K562 (cell line): Measurements from ENCODE around the gene TGM3. TPM values are rescaled to one million over a fixed set of nuclear protein-coding genes. Genes with fewer than 3 reads are reported as not detected.

Experiments
- ATAC-seq: fragments of 200-7000 bp; cut with Tn5 transposase; 3 replicates; pipeline ENCODE4 v1.9.1; 2020; ENCODE audit warnings: moderate library complexity
- BruUV-seq: library from RNA; stranded (reverse); fragments of 400-500 nt; replicated peaks from 2 replicates; lab custom pipeline; 2021; lab: Mats Ljungman, UMichigan
- CTCF ChIA-PET: fragments of 300-600 bp; formaldehyde crosslinking; extraction: SDS; loops from one replicate; lab custom pipeline; 2021; ENCODE audit warnings: low intra/inter-chr PET ratio; lab: Yijun Ruan, JAX
- POLR2A ChIA-PET: fragments of 300-600, 350-650 bp; sonication (Branson Sonifier 250); formaldehyde crosslinking; extraction: SDS; loops from one replicate; lab custom pipeline; 2021; ENCODE audit warnings: antibody characterized with exemption, inconsistent platforms; lab: Yijun Ruan, JAX
- DNase-seq, 4 experiments: peaks; one replicate each; pipeline versions ENCODE4 v3.0.0 to v3.0.0-alpha.2; 2011 to 2018; ENCODE audit warnings: low spot score in 3 of 4, mixed read lengths in 3 of 4; ENCODE audit errors: extremely low read depth in 1 of 4
- FAIRE-seq: peaks from 2 replicates; lab custom pipeline; 2011; peaks lifted over from hg19 to GRCh38; lab: Jason Lieb, UNC
- H2AFZ ChIP-seq: 2 replicates; pipeline ENCODE4 v1.6.0; 2011; ENCODE audit warnings: low read depth, low read length, control low read depth, inconsistent platforms
- H3K27ac ChIP-seq: fragments of 200-600 bp; 3 replicates; pipeline ENCODE4 v1.8.0; 2011; ENCODE audit warnings: low read depth, mild to moderate bottlenecking, control low read depth, inconsistent platforms, low read length, moderate library complexity, mixed read lengths; ENCODE audit errors: extremely low read depth
- H3K27me3 ChIP-seq, 2 experiments: fragments of 300-600 bp in 1 of 2; 2 replicates in 1 of 2; 3 replicates in 1 of 2; pipeline versions ENCODE4 v1.6.0 to v1.8.0; 2011; ENCODE audit warnings: inconsistent platforms in 2 of 2, low read length in 2 of 2, mild to moderate bottlenecking in 1 of 2, mixed read lengths in 1 of 2, moderate library complexity in 1 of 2; ENCODE audit not compliant: control insufficient read depth in 2 of 2, insufficient read depth in 2 of 2
- H3K36me3 ChIP-seq: fragments of 300-600 bp; 3 replicates; pipeline ENCODE4 v1.8.0; 2011; ENCODE audit warnings: mild to moderate bottlenecking, low read length, inconsistent platforms; ENCODE audit not compliant: control insufficient read depth, insufficient read depth
- H3K4me1 ChIP-seq, 2 experiments: fragments of 200-600 bp in 1 of 2; replicated peaks in 1 of 2; 2 replicates in 1 of 2; 3 replicates in 1 of 2; pipeline versions ENCODE4 v1.5.1 to v1.8.0; 2011; ENCODE audit warnings: inconsistent platforms in 2 of 2, low read length in 2 of 2, mild to moderate bottlenecking in 1 of 2, mixed read lengths in 1 of 2, moderate library complexity in 1 of 2; ENCODE audit not compliant: control insufficient read depth in 2 of 2, insufficient read depth in 2 of 2
- H3K4me2 ChIP-seq: 2 replicates; pipeline ENCODE4 v1.6.1; 2011; ENCODE audit warnings: low read length, control low read depth, inconsistent platforms, mixed read lengths; ENCODE audit not compliant: insufficient read depth
- H3K4me3 ChIP-seq: fragments of 200-600 bp; sonication (generic), shearing (Covaris generic); 2 replicates; pipeline ENCODE4 v1.5.1; 2016; ENCODE audit warnings: control low read depth, inconsistent platforms
- H3K79me2 ChIP-seq: fragments of 200-600 bp; 3 replicates; pipeline ENCODE4 v1.8.0; 2011; ENCODE audit warnings: low read length, inconsistent platforms; ENCODE audit not compliant: control insufficient read depth, insufficient read depth
- H3K9ac ChIP-seq, 2 experiments: 2 replicates each; pipeline versions ENCODE4 v1.6.0 to v1.6.1; 2011; ENCODE audit warnings: low read depth in 2 of 2, low read length in 2 of 2, control low read depth in 1 of 2, inconsistent platforms in 1 of 2, mild to moderate bottlenecking in 1 of 2, mixed read lengths in 1 of 2; ENCODE audit not compliant: insufficient read depth in 1 of 2
- H3K9me1 ChIP-seq: one replicate; pipeline ENCODE4 v1.6.0; 2011; ENCODE audit warnings: inconsistent platforms, mild to moderate bottlenecking, low read length, moderate library complexity; ENCODE audit not compliant: control insufficient read depth, insufficient read depth
- H3K9me3 ChIP-seq: replicated peaks from 2 replicates; pipeline ENCODE4 v1.5.1; 2011; ENCODE audit warnings: low read depth, low read length, inconsistent platforms; ENCODE audit not compliant: control insufficient read depth, insufficient read depth
- H4K20me1 ChIP-seq: replicated peaks from 2 replicates; pipeline ENCODE4 v1.6.1; 2011; ENCODE audit warnings: low read length, inconsistent platforms, mixed read lengths; ENCODE audit not compliant: control insufficient read depth, insufficient read depth
- AFF1 ChIP-seq, 2 experiments: fragments of 450-650 bp; IDR thresholded peaks; 2 replicates each; pipeline ENCODE4 v1.6.1; 2018; ENCODE audit warnings: mild to moderate bottlenecking in 2 of 2, low read depth in 1 of 2; ENCODE audit not compliant: partially characterized antibody in 2 of 2
- ATF1 ChIP-seq, 2 experiments: fragments of 450-650 bp in 1 of 2; IDR thresholded peaks; 2 replicates each; pipeline ENCODE4 v1.6.1; 2016; ENCODE audit warnings: missing compliant biosample characterization in 1 of 2, missing genetic modification characterization in 1 of 2
- GABPB2 ChIP-seq: fragments of 250-450 bp; sonication (Bioruptor Pico); conservative IDR thresholded peaks from 2 replicates; pipeline ENCODE4 v1.5.1; 2021; ENCODE audit warnings: mild to moderate bottlenecking
- HES1 ChIP-seq: fragments of 450-650 bp; IDR thresholded peaks from 2 replicates; pipeline ENCODE4 v1.6.1; 2016; ENCODE audit warnings: low read depth, mild to moderate bottlenecking, moderate library complexity
- JUNB ChIP-seq: fragments of 450-650 bp; formaldehyde crosslinking; conservative IDR thresholded peaks from 2 replicates; pipeline ENCODE4 v1.4.0; 2020; ENCODE audit warnings: mild to moderate bottlenecking
- KDM2B ChIP-seq: fragments of 250-450 bp; sonication (Bioruptor Pico); IDR thresholded peaks from 2 replicates; pipeline ENCODE4 v1.8.0; 2021; ENCODE audit warnings: mild to moderate bottlenecking, moderate library complexity
- MED1 ChIP-seq: sonication (generic); formaldehyde crosslinking; IDR thresholded peaks from 2 replicates; pipeline ENCODE4 v1.8.1; 2023; ENCODE audit warnings: missing genetic modification reagents, borderline replicate concordance
- PCBP2 ChIP-seq: fragments of 200-400 bp; formaldehyde crosslinking; IDR thresholded peaks from 2 replicates; pipeline ENCODE4 v1.6.1; 2018; ENCODE audit warnings: low read length, low read depth, mild to moderate bottlenecking, moderate library complexity; ENCODE audit not compliant: poor library complexity, severe bottlenecking
- RBM39 ChIP-seq: fragments of 200-400 bp; formaldehyde crosslinking; optimal IDR thresholded peaks from 2 replicates; pipeline ENCODE3; 2018; ENCODE audit warnings: low read depth, low read length
- ZBTB34 ChIP-seq: fragments of 250-450 bp; sonication (Bioruptor Pico); IDR thresholded peaks from 2 replicates; pipeline ENCODE4 v1.8.0; 2021; ENCODE audit warnings: mild to moderate bottlenecking, moderate library complexity
- ZNF217 ChIP-seq: sonication (generic); formaldehyde crosslinking; IDR thresholded peaks from 2 replicates; pipeline ENCODE4 v1.8.0; 2022; ENCODE audit warnings: mild to moderate bottlenecking, missing genetic modification reagents
- ZNF512 ChIP-seq: IDR thresholded peaks from 2 replicates; pipeline ENCODE4 v1.6.1; 2016; ENCODE audit warnings: missing genetic modification characterization, missing compliant biosample characterization
- WGBS: fragments of 100-300 bp; shearing (Covaris generic); methylation state at CpG from one replicate; pipeline ENCODE4 v1.1.6; 2016; ENCODE audit warnings: low coverage, mixed read lengths; ENCODE audit not compliant: insufficient coverage; ENCODE audit errors: missing lambda C conversion rate; 5-methylcytosine and 5-hydroxymethylcytosine counted together
- in situ Hi-C: fragments of 300-500 bp; cut with MboI; formaldehyde crosslinking; loops from 4 replicates; pipeline ENCODE4 v1.15.0; 2018; ENCODE audit warnings: inconsistent platforms, mixed read lengths
- intact Hi-C: fragments of 100-400 bp; cut with micrococcal nuclease; formaldehyde crosslinking; loops from 2 replicates; pipeline ENCODE4 v1.14.2; 2022
- polyA plus RNA-seq, 8 experiments: library from polyadenylated mRNA; depleted of rRNA in 4 of 8; stranded (reverse) in 5 of 8; unstranded in 3 of 8; fragments of >200 nt; fragmentation: Nextera tagmentation in 2 of 8; fragmentation: Illumina TruSeq in 1 of 8; extraction: Ambion mirVana in 2 of 8; extraction: Trizol in 1 of 8; gene quantifications; 2 replicates each; pipeline versions ENCODE4 v1.2.1 to v1.2.3, GENCODE V29; 2011 to 2014; ENCODE audit warnings: inconsistent platforms in 1 of 8, missing spikeins in 1 of 8
- total RNA-seq, 7 experiments: library from RNA; depleted of rRNA in 6 of 7; stranded (reverse); fragments of >200 nt in 6 of 7; fragmentation: Illumina TruSeq in 2 of 7; extraction: Trizol in 2 of 7; gene quantifications; 2 replicates each; pipeline versions ENCODE4 v1.2.1 to v1.2.3, GENCODE V29; 2011 to 2021; ENCODE audit warnings: low replicate concordance in 1 of 7
- TF ChIP-seq, protein P1 (sequence below): IDR thresholded peaks from 2 replicates; pipeline ENCODE4 v1.6.1; 2011; ENCODE audit not compliant: insufficient read length; ENCODE audit errors: extremely low read depth

Gene TGM3
- total and polyA plus RNA-seq, 9 of the 15 experiments (the other 6 are each of a cell fraction or from before 2014, with no cell fraction given), result not detected

DNA sequence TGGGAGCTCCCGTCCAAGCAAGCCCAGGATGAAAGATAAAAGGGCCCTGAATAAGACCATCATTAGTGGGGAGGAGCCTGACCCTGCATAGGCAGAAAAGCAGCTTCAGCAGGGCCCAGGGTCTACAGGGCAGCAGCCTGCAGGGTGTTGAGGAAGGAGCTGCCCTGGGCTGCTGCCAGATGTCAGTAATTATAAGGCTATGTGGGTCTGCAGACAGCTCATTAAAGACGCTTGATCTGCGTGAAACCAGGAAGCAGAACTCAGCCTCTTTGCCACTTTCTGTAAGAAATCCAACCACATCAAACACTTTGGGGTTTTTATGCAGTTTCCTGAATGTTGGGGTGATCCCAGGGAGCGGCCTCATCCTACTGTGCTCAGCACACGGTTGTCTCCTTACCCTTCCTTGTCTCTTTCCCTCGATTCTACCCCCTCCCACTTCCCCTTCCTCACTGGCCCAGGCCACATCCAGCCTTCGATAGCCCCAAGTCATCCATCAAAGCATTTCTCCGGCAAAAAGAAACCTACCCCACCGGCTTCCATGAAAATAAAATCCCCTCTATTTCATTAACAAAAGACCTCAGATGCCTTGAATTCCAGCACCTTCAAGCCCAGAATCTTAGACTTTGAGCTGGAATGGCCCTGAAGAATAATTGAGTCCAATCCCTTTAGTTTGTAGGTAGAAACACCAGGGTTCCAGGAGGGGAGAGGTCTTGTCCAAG, 83.9 kb downstream of the TGM3 start:
- Histone ChIP-seq H3K9me3 (no peaks in the 10 kb centered on the region), H3K27me3 (peaks cover 0 to 23% of the 10 kb centered on the region in 2 experiments; a peak in 2 of 5 replicates), H4K20me1 (no peaks in the 10 kb centered on the region), H3K9me1 (no peaks in the 10 kb centered on the region), H3K4me2 (no peak overlapping the region), H3K36me3 (no peaks in the 10 kb centered on the region), H3K79me2 (no peaks in the 10 kb centered on the region), H3K27ac (no peak overlapping the region), H3K9ac (no peak overlapping the region), H3K4me1 (no peaks in the 10 kb centered on the region), H2AFZ (no peak overlapping the region), H3K4me3 (no peak overlapping the region)
- DNase-seq, result no peak
- no peak for FAIRE-seq
- ChIA-PET POLR2A (interaction anchor here (0.6 kb wide), 1 partner anchor 366 kb away, joined by 3 read pairs; no protein-coding TSS in a partner anchor), CTCF (no interaction called here)
- WGBS, result 1% methylated on average over 8 of the region's 9 CpGs
- no TSS peak for BruUV-seq
- intact Hi-C loops (no loop called here), in situ Hi-C loops (no loop called here)
- no peak for ATAC-seq
- TF ChIP-seq AFF1 (IDR thresholded peaks at IDR 0.05; ENCODE audit: low read depth in 1 of 2, partially characterized antibody in 2 of 2) (no peak), HES1 (no peak), RBM39 (no peak), ZNF512 (tag) (no peak), ZBTB34 (no peak), MED1 (CRISPR knock-in tag) (no peak), GABPB2 (CRISPR knock-in tag) (no peak), ATF1 (CRISPR knock-in tag; IDR thresholded peaks at IDR 0.05) (no peak), ATF1 (tag; IDR thresholded peaks at IDR 0.05) (no peak), ZNF217 (no peak), JUNB (CRISPR knock-in tag) (no peak), PCBP2 (no peak), KDM2B (no peak)
- TF ChIP-seq, protein P1, sequence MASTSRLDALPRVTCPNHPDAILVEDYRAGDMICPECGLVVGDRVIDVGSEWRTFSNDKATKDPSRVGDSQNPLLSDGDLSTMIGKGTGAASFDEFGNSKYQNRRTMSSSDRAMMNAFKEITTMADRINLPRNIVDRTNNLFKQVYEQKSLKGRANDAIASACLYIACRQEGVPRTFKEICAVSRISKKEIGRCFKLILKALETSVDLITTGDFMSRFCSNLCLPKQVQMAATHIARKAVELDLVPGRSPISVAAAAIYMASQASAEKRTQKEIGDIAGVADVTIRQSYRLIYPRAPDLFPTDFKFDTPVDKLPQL, result no peak
